BLaER1 (cell line): ENCODE results near the gene CNGB1.
"Not testable (repeated sequence)": the region's sequence is repeated elsewhere in the genome, so short reads cannot be mapped to it uniquely, and the experiment has no call there.

Source experiments
- H3K27ac ChIP-seq: shearing (Covaris generic); formaldehyde crosslinking; 2 replicates; pipeline ENCODE4 v1.8.1; 2022
- H3K27me3 ChIP-seq: shearing (Covaris generic); formaldehyde crosslinking; 2 replicates; pipeline ENCODE4 v1.8.1; 2022
- H3K36me3 ChIP-seq: shearing (Covaris generic); formaldehyde crosslinking; 2 replicates; pipeline ENCODE4 v1.8.1; 2022
- H3K4me1 ChIP-seq: shearing (Covaris generic); formaldehyde crosslinking; 2 replicates; pipeline ENCODE4 v1.8.1; 2022
- H3K4me2 ChIP-seq: shearing (Covaris generic); formaldehyde crosslinking; 2 replicates; pipeline ENCODE4 v1.8.1; 2022
- H3K4me3 ChIP-seq: shearing (Covaris generic); formaldehyde crosslinking; 2 replicates; pipeline ENCODE4 v1.8.1; 2022
- H3K9ac ChIP-seq: shearing (Covaris generic); formaldehyde crosslinking; 2 replicates; pipeline ENCODE4 v1.8.1; 2022
- H3K9me3 ChIP-seq: shearing (Covaris generic); formaldehyde crosslinking; 2 replicates; pipeline ENCODE4 v1.8.1; 2022
- H4K20me1 ChIP-seq: shearing (Covaris generic); formaldehyde crosslinking; 2 replicates; pipeline ENCODE4 v1.8.1; 2022
- Cebpa-rat ChIP-seq: shearing (Covaris generic); IDR thresholded peaks from 2 replicates; pipeline ENCODE4 v1.8.1; 2022

CNGB1 gene

DNA sequence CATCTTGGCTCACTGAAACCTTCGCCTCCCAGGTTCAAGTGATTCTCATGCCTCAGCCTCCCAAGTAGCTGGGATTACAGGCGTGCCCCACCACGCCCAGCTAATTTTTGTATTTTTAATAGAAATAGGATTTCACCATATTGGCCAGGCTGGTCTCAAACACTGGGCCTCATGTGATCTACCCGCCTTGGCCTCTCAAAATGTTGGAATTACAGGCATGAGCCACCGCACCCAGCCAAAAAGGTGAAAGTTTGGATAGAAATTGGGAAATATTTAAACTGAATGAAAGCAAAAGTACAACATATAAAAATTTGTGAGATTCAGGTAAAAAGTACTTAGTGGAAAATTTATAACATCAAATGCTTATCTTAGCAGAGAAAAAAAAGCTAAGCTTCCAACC lies 115.7 kb downstream of the CNGB1 start:
- Histone ChIP-seq H3K9ac (no peak overlapping the region), H3K9me3 (peaks cover 11% of the 10 kb centered on the region), H4K20me1 (no peaks in the 10 kb centered on the region), H3K4me1 (peaks cover 6% of the 10 kb centered on the region), H3K36me3 (no peaks in the 10 kb centered on the region), H3K4me2 (no peak overlapping the region), H3K27me3 (no peaks in the 10 kb centered on the region), H3K27ac (no peak overlapping the region), H3K4me3 (no peak overlapping the region)
- TF ChIP-seq Cebpa-rat, result no peak

DNA sequence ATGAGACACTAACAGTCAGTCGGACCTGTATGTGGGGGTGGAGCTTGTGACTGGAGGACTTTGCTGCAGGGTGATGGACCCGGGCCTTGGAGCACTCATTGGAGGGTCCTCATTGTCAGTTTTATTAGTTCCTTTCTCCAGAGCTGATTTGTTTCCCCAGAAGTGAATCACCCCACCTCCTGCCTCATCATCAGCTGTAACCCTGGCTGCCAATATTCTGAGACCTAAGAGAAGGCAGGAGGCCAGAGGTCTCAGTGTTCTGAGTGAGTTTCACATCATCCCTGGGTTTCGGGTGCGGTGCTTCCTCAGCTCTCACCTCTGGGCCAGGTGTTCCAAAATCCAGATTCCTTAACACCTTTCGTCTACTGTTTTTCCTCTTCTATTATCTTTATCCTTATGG lies 118.7 kb downstream of the CNGB1 start:
- Histone ChIP-seq H3K27ac (no peak overlapping the region), H3K4me2 (no peak overlapping the region), H3K9me3 (peaks cover 8% of the 10 kb centered on the region), H3K4me1 (no peaks in the 10 kb centered on the region), H3K36me3 (no peaks in the 10 kb centered on the region), H3K27me3 (no peaks in the 10 kb centered on the region), H4K20me1 (no peaks in the 10 kb centered on the region), H3K9ac (no peak overlapping the region), H3K4me3 (no peak overlapping the region)
- TF ChIP-seq Cebpa-rat, result no peak

DNA sequence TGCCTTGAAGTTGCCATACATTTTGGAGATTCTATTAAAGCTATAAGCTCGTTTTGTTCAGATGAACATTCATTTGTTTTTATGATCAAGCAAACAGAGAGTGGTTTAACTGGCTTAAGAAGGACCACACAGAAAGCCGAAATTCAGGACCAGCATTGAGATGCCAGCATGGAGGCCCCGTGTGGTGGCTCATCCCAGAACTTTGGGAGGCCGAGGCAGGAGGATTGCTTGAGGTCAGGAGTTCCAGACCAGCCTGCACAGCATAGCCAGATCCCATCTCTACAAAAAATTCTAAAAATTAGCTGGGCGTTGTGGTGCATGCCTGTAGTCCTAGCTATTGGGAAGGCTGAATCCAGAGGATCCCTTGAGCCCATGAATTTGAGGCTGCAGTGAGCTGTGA lies 122.7 kb downstream of the CNGB1 start:
- TF ChIP-seq Cebpa-rat, result no peak
- Histone ChIP-seq H3K9me3 (no peaks in the 10 kb centered on the region), H3K27me3 (no peaks in the 10 kb centered on the region), H3K27ac (no peak overlapping the region), H4K20me1 (no peaks in the 10 kb centered on the region), H3K4me1 (0 out of 2 replicates have a peak, but pooled peaks cover 5% of the 10 kb centered on the region), H3K4me3 (no peak overlapping the region), H3K36me3 (no peaks in the 10 kb centered on the region), H3K4me2 (no peak overlapping the region), H3K9ac (no peak overlapping the region)

DNA sequence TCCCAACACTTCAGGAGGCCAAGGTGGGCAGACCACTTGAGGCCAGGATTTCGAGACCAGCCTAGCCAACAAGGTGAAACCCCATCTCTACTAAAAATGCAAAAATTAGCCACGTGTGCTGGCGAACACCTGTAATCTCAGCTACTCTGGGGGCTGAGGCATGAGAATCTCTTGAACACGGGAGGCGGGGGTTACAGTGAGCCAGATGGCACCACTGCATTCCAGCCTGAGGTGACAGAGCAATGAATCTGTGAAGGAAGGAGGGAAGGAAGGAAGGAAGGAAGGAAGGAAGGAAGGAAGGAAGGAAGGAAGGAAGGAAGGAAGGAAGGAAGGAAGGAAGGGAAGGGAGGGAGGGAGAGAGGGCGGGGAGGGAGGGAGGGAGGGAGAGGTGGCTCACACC lies 124.0 kb downstream of the CNGB1 start:
- H3K4me3 ChIP-seq, H3K4me2 ChIP-seq, H3K4me1 ChIP-seq, H3K27ac ChIP-seq, H3K9me3 ChIP-seq, H3K27me3 ChIP-seq, H3K36me3 ChIP-seq, H3K9ac ChIP-seq, H4K20me1 ChIP-seq: not testable (repeated sequence)

DNA sequence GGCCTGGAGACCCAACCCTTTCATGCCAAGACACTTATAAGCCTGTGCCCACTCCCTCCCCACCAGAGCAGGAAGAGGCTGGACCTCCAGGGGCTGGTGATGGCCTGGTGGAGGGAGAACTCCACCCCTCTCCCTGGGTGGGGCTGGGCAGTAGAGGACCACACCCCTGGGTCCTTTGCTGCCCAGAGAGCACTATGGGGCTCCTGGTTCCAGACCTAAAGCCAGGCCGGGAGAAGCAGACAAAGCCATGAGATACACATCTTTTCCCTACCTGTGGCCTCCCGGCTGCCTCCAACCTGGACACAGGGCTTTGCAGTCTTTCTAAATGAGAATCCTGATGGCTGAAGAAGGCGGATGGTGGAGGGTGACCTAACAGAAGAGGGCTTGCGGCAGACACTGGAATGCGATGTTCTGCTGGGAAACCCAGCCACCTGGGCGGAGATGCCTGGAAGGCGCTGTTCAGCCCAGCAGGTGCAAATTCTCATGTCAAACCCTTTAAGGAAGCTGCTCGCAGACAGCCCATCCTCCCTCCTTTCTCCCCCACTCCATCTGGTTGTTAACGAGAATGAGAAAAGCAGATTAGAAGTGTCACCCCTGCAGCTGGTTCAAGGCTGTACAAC lies 124.7 kb downstream of the CNGB1 start:
- Histone ChIP-seq H3K4me3 (no peak overlapping the region), H3K27me3 (no peaks in the 10 kb centered on the region), H4K20me1 (no peaks in the 10 kb centered on the region), H3K9me3 (no peaks in the 10 kb centered on the region), H3K36me3 (no peaks in the 10 kb centered on the region), H3K9ac (no peak overlapping the region), H3K27ac (no peak overlapping the region), H3K4me1 (0 out of 2 replicates have a peak, but pooled peaks cover 5% of the 10 kb centered on the region), H3K4me2 (no peak overlapping the region)
- no peak for TF ChIP-seq Cebpa-rat

DNA sequence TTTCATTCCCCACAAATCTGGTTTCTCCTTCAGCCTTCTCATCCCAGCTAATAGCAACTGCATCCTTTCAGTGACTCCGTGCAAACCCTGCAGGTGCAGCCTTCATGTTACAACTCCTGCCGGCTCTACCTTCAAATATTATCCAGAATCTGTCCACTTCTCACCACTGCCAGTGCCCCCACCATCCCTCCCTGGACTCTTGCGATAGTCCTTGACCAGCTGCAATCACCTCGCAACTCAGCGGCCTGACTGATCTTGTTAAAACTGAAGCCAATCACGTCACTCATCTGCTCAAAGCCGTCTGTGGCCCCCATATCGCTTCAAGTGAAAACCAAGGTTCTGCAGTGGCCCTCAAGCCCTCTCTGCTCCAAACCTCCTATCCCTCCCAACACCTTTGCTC lies 125.8 kb downstream of the CNGB1 start:
- Histone ChIP-seq H4K20me1 (no peaks in the 10 kb centered on the region), H3K27me3 (no peaks in the 10 kb centered on the region), H3K4me2 (no peak overlapping the region), H3K9me3 (no peaks in the 10 kb centered on the region), H3K9ac (no peak overlapping the region), H3K36me3 (no peaks in the 10 kb centered on the region), H3K27ac (no peak overlapping the region), H3K4me3 (no peak overlapping the region), H3K4me1 (0 out of 2 replicates have a peak, but pooled peaks cover 5% of the 10 kb centered on the region)
- no peak for TF ChIP-seq Cebpa-rat

DNA sequence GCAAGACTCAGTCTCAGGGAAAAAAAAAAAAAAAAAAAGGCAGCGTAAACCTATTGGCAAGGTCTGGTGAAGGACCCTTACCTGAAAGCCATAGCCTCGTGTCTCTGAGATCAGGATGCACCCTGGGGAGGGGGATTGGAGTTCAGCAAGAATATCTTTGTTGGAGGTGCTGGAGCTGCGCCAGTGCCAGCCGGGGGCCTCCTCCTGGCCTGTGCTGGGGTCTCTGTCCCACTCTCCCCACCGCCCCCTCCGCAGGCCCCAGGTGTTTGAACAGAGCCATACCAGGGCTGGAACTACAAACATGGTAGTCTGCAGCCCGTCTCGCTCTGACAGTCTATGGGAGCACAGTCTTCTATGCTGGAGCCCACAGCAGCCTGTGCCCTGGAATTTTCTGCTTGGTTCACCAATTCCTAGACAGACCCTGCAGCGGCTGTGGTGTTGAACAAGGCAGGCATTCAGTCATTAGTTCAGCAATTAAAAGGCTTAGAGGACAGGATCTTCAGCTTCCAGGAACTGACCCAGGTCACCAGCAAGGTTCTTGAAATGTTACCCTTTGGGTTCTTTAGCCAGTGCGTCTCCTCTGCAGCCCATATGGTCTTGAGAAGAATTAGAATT lies 126.4 kb downstream of the CNGB1 start:
- Histone ChIP-seq H3K27me3 (no peaks in the 10 kb centered on the region), H3K4me1 (0 out of 2 replicates have a peak, but pooled peaks cover 5% of the 10 kb centered on the region), H4K20me1 (no peaks in the 10 kb centered on the region), H3K36me3 (no peaks in the 10 kb centered on the region), H3K9me3 (no peaks in the 10 kb centered on the region), H3K4me2 (no peak overlapping the region), H3K27ac (no peak overlapping the region), H3K4me3 (no peak overlapping the region), H3K9ac (no peak overlapping the region)
- no peak for TF ChIP-seq Cebpa-rat

DNA sequence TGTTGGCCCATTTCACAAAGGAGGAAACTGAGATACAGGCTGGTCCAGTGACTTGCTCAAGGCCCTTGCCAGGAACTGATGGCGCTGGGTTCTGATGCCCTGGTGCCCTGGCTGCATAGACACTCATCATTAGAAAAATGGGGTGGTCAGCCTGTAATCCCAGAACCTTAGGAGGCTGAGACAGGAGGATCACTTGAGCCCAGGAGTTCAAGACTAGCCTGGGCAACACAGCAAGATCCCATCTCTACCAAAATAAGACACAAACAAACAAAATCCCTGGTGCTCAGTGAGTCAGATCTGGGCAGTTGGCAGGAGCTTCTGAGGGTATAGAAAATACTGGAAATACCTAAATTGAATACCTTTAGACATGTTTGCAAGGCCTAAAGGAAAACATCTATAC lies 127.5 kb downstream of the CNGB1 start:
- TF ChIP-seq Cebpa-rat, result no peak
- H3K4me1 ChIP-seq, result 0 out of 2 replicates have a peak, but pooled peaks cover 5% of the 10 kb centered on the region
- H4K20me1 ChIP-seq, result no peaks in the 10 kb centered on the region
- no peaks in the 10 kb centered on the region for H3K36me3 ChIP-seq
- H3K9ac ChIP-seq, result no peak overlapping the region
- no peak overlapping the region for H3K4me2 ChIP-seq
- no peaks in the 10 kb centered on the region for H3K9me3 ChIP-seq
- no peak overlapping the region for H3K27ac ChIP-seq
- no peak overlapping the region for H3K4me3 ChIP-seq
- H3K27me3 ChIP-seq, result no peaks in the 10 kb centered on the region

DNA sequence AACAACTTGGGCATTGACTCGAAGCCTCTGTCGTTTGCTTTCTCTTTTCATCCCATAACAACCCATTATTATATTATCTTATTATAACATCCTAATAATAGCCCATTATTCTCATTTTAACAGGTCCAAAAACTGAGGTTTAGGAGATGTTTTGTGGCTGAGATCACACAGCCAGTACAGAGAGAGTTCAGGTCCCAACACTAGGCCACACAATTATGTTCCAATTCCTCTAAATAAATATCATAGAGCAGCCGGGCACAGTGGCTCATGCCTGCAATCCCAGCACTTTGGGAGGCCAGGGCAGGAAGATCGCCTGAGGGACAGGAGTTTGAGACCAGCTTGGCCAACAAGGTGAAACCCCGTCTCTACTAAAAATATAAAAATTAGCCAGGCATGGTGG lies 128.3 kb downstream of the CNGB1 start:
- H3K27ac ChIP-seq, result no peak overlapping the region
- no peak for TF ChIP-seq Cebpa-rat

DNA sequence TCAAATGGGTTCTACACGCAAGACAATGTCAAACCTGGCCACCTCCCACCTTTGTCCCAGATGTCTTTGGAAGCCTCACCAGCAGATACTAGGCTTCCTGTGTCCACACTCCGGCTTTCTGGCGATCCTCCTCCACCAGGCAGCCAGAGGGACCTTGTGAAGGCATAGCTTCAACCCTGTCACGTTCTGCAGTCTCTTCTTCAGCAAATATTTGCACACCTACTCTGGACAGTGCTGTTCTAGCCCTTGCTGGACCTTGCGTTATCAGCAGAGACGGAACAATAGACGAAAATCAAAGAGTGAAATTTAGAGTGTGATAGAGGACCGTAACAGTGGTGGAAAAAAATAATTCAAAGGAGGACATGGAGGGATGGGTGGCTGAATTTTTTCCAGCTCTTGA lies 130.1 kb downstream of the CNGB1 start:
- Histone ChIP-seq H4K20me1 (no peaks in the 10 kb centered on the region), H3K9ac (no peak overlapping the region), H3K4me1 (no peaks in the 10 kb centered on the region), H3K4me3 (no peak overlapping the region), H3K36me3 (no peaks in the 10 kb centered on the region), H3K4me2 (no peak overlapping the region), H3K27me3 (no peaks in the 10 kb centered on the region), H3K27ac (no peak overlapping the region), H3K9me3 (no peaks in the 10 kb centered on the region)
- TF ChIP-seq Cebpa-rat, result no peak

More for the DNA sequence above, 128.3 kb downstream of the CNGB1 start:
- Histone ChIP-seq H3K9ac (no peak overlapping the region), H3K4me3 (no peak overlapping the region), H3K4me1 (0 out of 2 replicates have a peak, but pooled peaks cover 5% of the 10 kb centered on the region), H3K36me3 (no peaks in the 10 kb centered on the region), H3K4me2 (no peak overlapping the region), H3K9me3 (no peaks in the 10 kb centered on the region), H4K20me1 (no peaks in the 10 kb centered on the region), H3K27me3 (no peaks in the 10 kb centered on the region)

DNA sequence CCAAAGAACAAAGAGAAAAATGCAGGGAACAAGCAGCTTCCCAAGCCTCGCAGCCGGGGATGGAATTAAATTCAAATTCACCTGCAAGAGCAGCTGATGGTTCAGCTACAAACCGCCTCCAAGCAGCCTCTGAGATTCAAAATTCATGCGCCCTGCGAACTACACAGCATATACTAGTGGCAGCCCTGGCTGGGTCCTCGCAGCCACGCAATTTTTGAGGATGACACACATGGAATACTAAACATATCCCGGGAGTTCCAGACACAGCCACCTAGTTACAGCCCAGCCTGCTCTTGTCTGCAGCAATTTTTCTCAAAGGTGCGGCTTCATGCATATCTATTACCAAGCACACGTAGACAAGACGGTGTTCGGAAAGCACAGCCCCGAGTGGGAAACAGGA lies 132.8 kb downstream of the CNGB1 start:
- Histone ChIP-seq H3K27me3 (no peaks in the 10 kb centered on the region), H3K9ac (no peak overlapping the region), H3K36me3 (no peaks in the 10 kb centered on the region), H3K9me3 (no peaks in the 10 kb centered on the region), H3K4me2 (no peak overlapping the region), H4K20me1 (no peaks in the 10 kb centered on the region), H3K4me3 (no peak overlapping the region), H3K4me1 (no peaks in the 10 kb centered on the region), H3K27ac (no peak overlapping the region)
- no peak for TF ChIP-seq Cebpa-rat
